HCT116 (cell line): ENCODE data around the gene ADNP. TPM values are rescaled to one million over a fixed set of nuclear protein-coding genes. Genes with fewer than 3 reads are reported as not detected.

Source experiments
- ATAC-seq: fragments of 200-7000 bp; cut with Tn5 transposase; 2 replicates; pipeline ENCODE4 v1.9.1; 2020; ENCODE audit warnings: mild to moderate bottlenecking, moderate library complexity
- BruUV-seq: library from RNA; stranded (reverse); fragments of 400-500 nt; replicated peaks from 2 replicates; lab custom pipeline; 2021; lab: Mats Ljungman, UMichigan
- CTCF ChIA-PET: fragments of 300-600 bp; sonication (Branson Sonifier 250); formaldehyde crosslinking; loops from one replicate; lab custom pipeline; 2021; ENCODE audit warnings: antibody characterized with exemption; lab: Charles Lee
- POLR2A ChIA-PET: fragments of 300-600, 350-600 bp; sonication (Branson Sonifier 250); formaldehyde crosslinking; loops from one replicate; lab custom pipeline; 2021; ENCODE audit warnings: antibody characterized with exemption; lab: Charles Lee
- RAD21 ChIA-PET, 2 experiments: fragments of 300-600 bp; sonication (Branson Sonifier 250); formaldehyde crosslinking; loops; one replicate each; lab custom pipeline; 2023; ENCODE audit warnings: low total read pairs in 2 of 2; ENCODE audit not compliant: uncharacterized antibody in 2 of 2, unreplicated experiment in 2 of 2, low non-redundant PET in 1 of 2; lab: Charles Lee
- DNase-seq: peaks from one replicate; pipeline ENCODE4 v3.0.0-alpha.2; 2010; ENCODE audit warnings: low read depth, low spot score
- H2AFZ ChIP-seq: fragments of 200-600 bp; shearing (Covaris generic), sonication (generic); 2 replicates; pipeline ENCODE4 v1.6.1; 2017; ENCODE audit warnings: low read depth, mixed run types, mixed read lengths, antibody characterized with exemption, low read length; ENCODE audit not compliant: poor library complexity, severe bottlenecking
- H3K27ac ChIP-seq: 2 replicates; pipeline ENCODE4 v1.5.1; 2012; ENCODE audit warnings: low read depth, low read length
- H3K27me3 ChIP-seq: fragments of 200-600 bp; sonication (generic); 2 replicates; pipeline ENCODE4 v1.6.1; 2016; ENCODE audit warnings: mixed run types, low read length, mixed read lengths; ENCODE audit not compliant: insufficient read depth
- H3K36me3 ChIP-seq, 2 experiments: fragments of 200-500 bp in 1 of 2; fragments of 200-600 bp in 1 of 2; sonication (Bioruptor generic) in 1 of 2; sonication (generic) in 1 of 2; 2 replicates each; pipeline versions ENCODE4 v1.5.1 to v1.6.1; 2014 to 2016; ENCODE audit warnings: low read length in 2 of 2, inconsistent platforms in 1 of 2, mixed read lengths in 1 of 2, mixed run types in 1 of 2; ENCODE audit not compliant: insufficient read depth in 2 of 2, control insufficient read depth in 1 of 2
- H3K4me1 ChIP-seq, 2 experiments: fragments of 200-600 bp in 1 of 2; sonication (generic) in 1 of 2; 2 replicates each; pipeline versions ENCODE4 v1.5.1 to v1.6.1; 2012 to 2017; ENCODE audit warnings: low read length in 2 of 2, inconsistent platforms in 1 of 2, mild to moderate bottlenecking in 1 of 2, mixed read lengths in 1 of 2, mixed run types in 1 of 2, moderate library complexity in 1 of 2; ENCODE audit not compliant: insufficient read depth in 2 of 2, control insufficient read depth in 1 of 2
- H3K4me2 ChIP-seq: fragments of 200-600 bp; sonication (generic); 2 replicates; pipeline ENCODE4 v1.6.1; 2017; ENCODE audit warnings: mixed run types, low read length, mixed read lengths
- H3K4me3 ChIP-seq, 2 experiments: fragments of 200-600 bp in 1 of 2; sonication (generic) in 1 of 2; replicated peaks in 1 of 2; 2 replicates each; pipeline ENCODE4 v1.5.1; 2011 to 2016; ENCODE audit warnings: low read length in 2 of 2, control low read depth in 1 of 2, low read depth in 1 of 2, mild to moderate bottlenecking in 1 of 2, mixed read lengths in 1 of 2, mixed run types in 1 of 2
- H3K79me2 ChIP-seq: fragments of 200-600 bp; sonication (generic); 2 replicates; pipeline ENCODE4 v1.6.1; 2017; ENCODE audit warnings: mild to moderate bottlenecking, mixed run types, low read length, moderate library complexity, mixed read lengths; ENCODE audit not compliant: insufficient read depth
- H3K9ac ChIP-seq: fragments of 200-600 bp; sonication (generic); 2 replicates; pipeline ENCODE4 v1.6.1; 2016; ENCODE audit warnings: low read length, mixed read lengths
- H3K9me2 ChIP-seq: fragments of 200-600 bp; sonication (generic), shearing (Covaris generic); 2 replicates; pipeline ENCODE4 v1.6.1; 2017; ENCODE audit warnings: mixed run types, mild to moderate bottlenecking, moderate library complexity; ENCODE audit not compliant: insufficient read depth
- H3K9me3 ChIP-seq, 2 experiments: fragments of 200-500 bp in 1 of 2; fragments of 200-600 bp in 1 of 2; sonication (Bioruptor generic) in 1 of 2; sonication (generic) in 1 of 2; 2 replicates each; pipeline ENCODE4 v1.6.1; 2014 to 2017; ENCODE audit warnings: low read length in 2 of 2, mixed read lengths in 2 of 2, inconsistent platforms in 1 of 2, low read depth in 1 of 2, mild to moderate bottlenecking in 1 of 2, mixed run types in 1 of 2, moderate library complexity in 1 of 2; ENCODE audit not compliant: control insufficient read depth in 1 of 2, insufficient read depth in 1 of 2
- H4K20me1 ChIP-seq: fragments of 200-600 bp; sonication (generic), shearing (Covaris generic); 2 replicates; pipeline ENCODE4 v1.6.1; 2017; ENCODE audit warnings: mixed run types, mild to moderate bottlenecking, moderate library complexity; ENCODE audit not compliant: insufficient read depth
- CBX3 ChIP-seq: IDR thresholded peaks from 2 replicates; pipeline ENCODE4 v1.6.1; 2012; ENCODE audit warnings: low read depth
- CEBPB ChIP-seq: IDR thresholded peaks from 2 replicates; pipeline ENCODE4 v1.6.1; 2012; ENCODE audit warnings: low read depth
- EGR1 ChIP-seq: IDR thresholded peaks from 2 replicates; pipeline ENCODE4 v1.6.1; 2012; ENCODE audit warnings: low read depth
- ELF1 ChIP-seq: IDR thresholded peaks from 2 replicates; pipeline ENCODE4 v1.6.1; 2012; ENCODE audit warnings: low read depth, borderline replicate concordance
- EZH2 ChIP-seq: fragments of 200-600 bp; sonication (generic); IDR thresholded peaks from 2 replicates; pipeline ENCODE4 v1.6.1; 2017; ENCODE audit warnings: antibody characterized with exemption, mixed run types
- EZH2phosphoT487 ChIP-seq: fragments of 200-600 bp; IDR thresholded peaks from 2 replicates; pipeline ENCODE4 v1.6.1; 2018; ENCODE audit warnings: antibody characterized with exemption, borderline replicate concordance
- FOSL1 ChIP-seq: IDR thresholded peaks from 2 replicates; pipeline ENCODE4 v1.6.1; 2012; ENCODE audit warnings: low read depth
- POLR2A ChIP-seq: IDR thresholded peaks from 2 replicates; pipeline ENCODE4 v1.7.0; 2011; ENCODE audit warnings: borderline replicate concordance; ENCODE audit not compliant: insufficient read depth, insufficient read length; ENCODE audit errors: extremely low read depth
- POLR2AphosphoS5 ChIP-seq: IDR thresholded peaks from 2 replicates; pipeline ENCODE4 v1.6.1; 2011; ENCODE audit warnings: mild to moderate bottlenecking, low read depth, low read length, moderate library complexity
- RAD21 ChIP-seq: IDR thresholded peaks from 2 replicates; pipeline ENCODE4 v1.6.1; 2012; ENCODE audit warnings: low read depth, mild to moderate bottlenecking
- SIN3A ChIP-seq: IDR thresholded peaks from 2 replicates; pipeline ENCODE4 v1.6.1; 2012; ENCODE audit warnings: low read depth
- SRF ChIP-seq: IDR thresholded peaks from 2 replicates; pipeline ENCODE4 v1.6.1; 2012; ENCODE audit warnings: low read depth
- YY1 ChIP-seq: IDR thresholded peaks from 2 replicates; pipeline ENCODE4 v1.6.1; 2011; ENCODE audit warnings: low read length, low read depth, moderate library complexity, mild to moderate bottlenecking; ENCODE audit not compliant: insufficient replicate concordance; ENCODE audit errors: extremely low read depth
- ZFX ChIP-seq: fragments of 450-650 bp; IDR thresholded peaks from 2 replicates; pipeline ENCODE4 v1.6.1; 2017
- intact Hi-C: fragments of 100-400 bp; cut with micrococcal nuclease; formaldehyde crosslinking; loops from 2 replicates; pipeline ENCODE4 v1.10.0; 2022
- total RNA-seq: library from RNA; stranded (reverse); gene quantifications from one replicate; pipeline ENCODE4 v1.2.1, GENCODE V29; 2021; ENCODE audit not compliant: unreplicated experiment
- TF ChIP-seq, protein P1 (sequence below): IDR thresholded peaks from 2 replicates; pipeline ENCODE4 v1.6.1; 2011; ENCODE audit warnings: mild to moderate bottlenecking, low read length, moderate library complexity; ENCODE audit not compliant: insufficient replicate concordance; ENCODE audit errors: extremely low read depth
- TF ChIP-seq, protein P2 (sequence below), 3 experiments: fragments of 200-600 bp in 1 of 3; sonication (generic) in 1 of 3; IDR thresholded peaks in 2 of 3; conservative IDR thresholded peaks in 1 of 3; 2 replicates each; pipeline ENCODE4 v1.5.1; 2012 to 2017; ENCODE audit warnings: low read depth in 2 of 3, low read length in 2 of 3, antibody characterized with exemption in 1 of 3, borderline replicate concordance in 1 of 3, control low read depth in 1 of 3, mild to moderate bottlenecking in 1 of 3, mixed read lengths in 1 of 3, mixed run types in 1 of 3, moderate library complexity in 1 of 3; ENCODE audit not compliant: insufficient read depth in 1 of 3
- TF ChIP-seq, protein P3 (sequence below): IDR thresholded peaks from 2 replicates; pipeline ENCODE4 v1.6.1; 2012; ENCODE audit warnings: low read depth
- TF ChIP-seq, protein P4 (sequence below): IDR thresholded peaks from 2 replicates; pipeline ENCODE4 v1.6.1; 2012
- TF ChIP-seq, protein P5 (sequence below): IDR thresholded peaks from 2 replicates; pipeline ENCODE4 v1.6.1; 2012

ADNP gene
- total RNA-seq, 1 experiment from 2014 or later: 85.9 TPM

DNA sequence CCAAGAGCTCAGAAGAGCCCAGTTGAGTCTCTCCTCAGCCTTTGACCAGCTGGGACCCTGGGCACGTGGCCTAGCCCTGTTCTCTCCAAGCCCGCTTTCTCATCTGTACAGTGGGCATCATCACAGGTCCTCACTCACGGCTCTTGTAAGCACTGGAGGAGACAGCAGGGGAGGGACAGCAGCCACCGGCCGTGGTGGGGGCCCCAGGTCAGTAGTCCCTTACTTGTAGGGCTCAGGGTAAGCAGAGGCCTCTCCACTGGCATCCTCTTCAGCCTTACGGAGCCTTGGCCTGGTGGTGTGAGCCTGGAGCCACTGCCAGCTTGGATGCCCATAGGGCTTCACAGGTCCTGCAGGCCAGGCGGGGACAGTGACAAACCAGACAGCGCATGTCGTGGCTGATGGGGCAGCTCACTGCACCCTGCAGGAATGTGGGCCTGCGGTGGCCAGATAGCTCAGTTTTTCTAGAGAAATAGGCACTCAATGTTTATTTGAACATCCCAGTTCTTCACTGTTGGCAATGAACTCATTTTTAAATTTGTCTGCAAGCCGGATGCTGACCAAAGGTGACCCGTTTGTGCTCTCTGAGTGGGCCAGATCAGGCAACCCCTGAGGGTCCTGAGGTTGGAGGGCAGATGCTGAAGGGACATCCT is 65.1 kb downstream of the ADNP start:
- no TSS peak for BruUV-seq
- Histone ChIP-seq H3K27me3 (no peaks in the 10 kb centered on the region), H3K36me3 (no peaks in the 10 kb centered on the region), H3K9ac (no peak overlapping the region), H3K9me3 (no peaks in the 10 kb centered on the region), H3K27ac (no peak overlapping the region), H3K4me3 (no peak overlapping the region), H3K4me1 (no peaks in the 10 kb centered on the region), H3K79me2 (no peaks in the 10 kb centered on the region), H4K20me1 (no peaks in the 10 kb centered on the region), H3K9me2 (no peaks in the 10 kb centered on the region), H2AFZ (no peak overlapping the region), H3K4me2 (no peak overlapping the region)
- intact Hi-C loops: no loop called here
- TF ChIP-seq RAD21 (no peak), EZH2phosphoT487 (no peak), YY1 (no peak), SIN3A (no peak), EGR1 (no peak), ELF1 (no peak), POLR2A (no peak), SRF (no peak), EZH2 (no peak), CBX3 (no peak), FOSL1 (no peak), ZFX (no peak), POLR2AphosphoS5 (no peak), CEBPB (no peak)
- TF ChIP-seq, protein P1, sequence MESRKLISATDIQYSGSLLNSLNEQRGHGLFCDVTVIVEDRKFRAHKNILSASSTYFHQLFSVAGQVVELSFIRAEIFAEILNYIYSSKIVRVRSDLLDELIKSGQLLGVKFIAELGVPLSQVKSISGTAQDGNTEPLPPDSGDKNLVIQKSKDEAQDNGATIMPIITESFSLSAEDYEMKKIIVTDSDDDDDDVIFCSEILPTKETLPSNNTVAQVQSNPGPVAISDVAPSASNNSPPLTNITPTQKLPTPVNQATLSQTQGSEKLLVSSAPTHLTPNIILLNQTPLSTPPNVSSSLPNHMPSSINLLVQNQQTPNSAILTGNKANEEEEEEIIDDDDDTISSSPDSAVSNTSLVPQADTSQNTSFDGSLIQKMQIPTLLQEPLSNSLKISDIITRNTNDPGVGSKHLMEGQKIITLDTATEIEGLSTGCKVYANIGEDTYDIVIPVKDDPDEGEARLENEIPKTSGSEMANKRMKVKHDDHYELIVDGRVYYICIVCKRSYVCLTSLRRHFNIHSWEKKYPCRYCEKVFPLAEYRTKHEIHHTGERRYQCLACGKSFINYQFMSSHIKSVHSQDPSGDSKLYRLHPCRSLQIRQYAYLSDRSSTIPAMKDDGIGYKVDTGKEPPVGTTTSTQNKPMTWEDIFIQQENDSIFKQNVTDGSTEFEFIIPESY: no peak
- TF ChIP-seq, protein P2, sequence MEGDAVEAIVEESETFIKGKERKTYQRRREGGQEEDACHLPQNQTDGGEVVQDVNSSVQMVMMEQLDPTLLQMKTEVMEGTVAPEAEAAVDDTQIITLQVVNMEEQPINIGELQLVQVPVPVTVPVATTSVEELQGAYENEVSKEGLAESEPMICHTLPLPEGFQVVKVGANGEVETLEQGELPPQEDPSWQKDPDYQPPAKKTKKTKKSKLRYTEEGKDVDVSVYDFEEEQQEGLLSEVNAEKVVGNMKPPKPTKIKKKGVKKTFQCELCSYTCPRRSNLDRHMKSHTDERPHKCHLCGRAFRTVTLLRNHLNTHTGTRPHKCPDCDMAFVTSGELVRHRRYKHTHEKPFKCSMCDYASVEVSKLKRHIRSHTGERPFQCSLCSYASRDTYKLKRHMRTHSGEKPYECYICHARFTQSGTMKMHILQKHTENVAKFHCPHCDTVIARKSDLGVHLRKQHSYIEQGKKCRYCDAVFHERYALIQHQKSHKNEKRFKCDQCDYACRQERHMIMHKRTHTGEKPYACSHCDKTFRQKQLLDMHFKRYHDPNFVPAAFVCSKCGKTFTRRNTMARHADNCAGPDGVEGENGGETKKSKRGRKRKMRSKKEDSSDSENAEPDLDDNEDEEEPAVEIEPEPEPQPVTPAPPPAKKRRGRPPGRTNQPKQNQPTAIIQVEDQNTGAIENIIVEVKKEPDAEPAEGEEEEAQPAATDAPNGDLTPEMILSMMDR (IDR thresholded peaks at IDR 0.05 in 2 of 3, conservative IDR thresholded peaks at IDR 0.05 in 1 of 3; ENCODE audit: borderline replicate concordance in 1 of 3, insufficient read depth in 1 of 3, low read depth in 2 of 3, low read length in 2 of 3): no peak
- TF ChIP-seq, protein P3, sequence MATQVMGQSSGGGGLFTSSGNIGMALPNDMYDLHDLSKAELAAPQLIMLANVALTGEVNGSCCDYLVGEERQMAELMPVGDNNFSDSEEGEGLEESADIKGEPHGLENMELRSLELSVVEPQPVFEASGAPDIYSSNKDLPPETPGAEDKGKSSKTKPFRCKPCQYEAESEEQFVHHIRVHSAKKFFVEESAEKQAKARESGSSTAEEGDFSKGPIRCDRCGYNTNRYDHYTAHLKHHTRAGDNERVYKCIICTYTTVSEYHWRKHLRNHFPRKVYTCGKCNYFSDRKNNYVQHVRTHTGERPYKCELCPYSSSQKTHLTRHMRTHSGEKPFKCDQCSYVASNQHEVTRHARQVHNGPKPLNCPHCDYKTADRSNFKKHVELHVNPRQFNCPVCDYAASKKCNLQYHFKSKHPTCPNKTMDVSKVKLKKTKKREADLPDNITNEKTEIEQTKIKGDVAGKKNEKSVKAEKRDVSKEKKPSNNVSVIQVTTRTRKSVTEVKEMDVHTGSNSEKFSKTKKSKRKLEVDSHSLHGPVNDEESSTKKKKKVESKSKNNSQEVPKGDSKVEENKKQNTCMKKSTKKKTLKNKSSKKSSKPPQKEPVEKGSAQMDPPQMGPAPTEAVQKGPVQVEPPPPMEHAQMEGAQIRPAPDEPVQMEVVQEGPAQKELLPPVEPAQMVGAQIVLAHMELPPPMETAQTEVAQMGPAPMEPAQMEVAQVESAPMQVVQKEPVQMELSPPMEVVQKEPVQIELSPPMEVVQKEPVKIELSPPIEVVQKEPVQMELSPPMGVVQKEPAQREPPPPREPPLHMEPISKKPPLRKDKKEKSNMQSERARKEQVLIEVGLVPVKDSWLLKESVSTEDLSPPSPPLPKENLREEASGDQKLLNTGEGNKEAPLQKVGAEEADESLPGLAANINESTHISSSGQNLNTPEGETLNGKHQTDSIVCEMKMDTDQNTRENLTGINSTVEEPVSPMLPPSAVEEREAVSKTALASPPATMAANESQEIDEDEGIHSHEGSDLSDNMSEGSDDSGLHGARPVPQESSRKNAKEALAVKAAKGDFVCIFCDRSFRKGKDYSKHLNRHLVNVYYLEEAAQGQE: no peak
- TF ChIP-seq, protein P4, sequence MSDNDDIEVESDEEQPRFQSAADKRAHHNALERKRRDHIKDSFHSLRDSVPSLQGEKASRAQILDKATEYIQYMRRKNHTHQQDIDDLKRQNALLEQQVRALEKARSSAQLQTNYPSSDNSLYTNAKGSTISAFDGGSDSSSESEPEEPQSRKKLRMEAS: no peak
- TF ChIP-seq, protein P5, sequence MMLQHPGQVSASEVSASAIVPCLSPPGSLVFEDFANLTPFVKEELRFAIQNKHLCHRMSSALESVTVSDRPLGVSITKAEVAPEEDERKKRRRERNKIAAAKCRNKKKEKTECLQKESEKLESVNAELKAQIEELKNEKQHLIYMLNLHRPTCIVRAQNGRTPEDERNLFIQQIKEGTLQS: no peak
- CTCF ChIA-PET: interaction anchor here (0.8 kb wide), 1 partner anchor 71 kb away, joined by 3 read pairs; the partner anchor contains the start of gene BCAS4
- POLR2A ChIA-PET: no interaction called here
- RAD21 ChIA-PET: no interaction called here
- DNase-seq: no peak
- ATAC-seq: no peak
